Testis (tissue), 2 donors: ENCODE results near the gene B3GALNT2.

Source experiments
- CTCF ChIP-seq, 3 experiments: fragments of 450-650 bp in 2 of 3; fragments of 200-600 bp in 1 of 3; sonication (generic) in 1 of 3; IDR thresholded peaks; one replicate each; pipeline ENCODE4 v1.5.1; 2016 to 2019; ENCODE audit warnings: antibody characterized with exemption in 3 of 3, mild to moderate bottlenecking in 2 of 3, moderate library complexity in 1 of 3
- POLR2A ChIP-seq: fragments of 450-650 bp; IDR thresholded peaks from one replicate; pipeline ENCODE4 v1.6.1; 2017; ENCODE audit warnings: antibody characterized with exemption, mild to moderate bottlenecking, moderate library complexity

GRCh38 chr1:235454021-235454420, 50.2 kb downstream of the B3GALNT2 start:
- TF ChIP-seq CTCF (IDR thresholded peaks at IDR 0.05), result no peak
- no peak for TF ChIP-seq POLR2A
